GM12878 (cell line): ENCODE data around the gene CLCC1.

Source experiments
- CHD2 ChIP-seq: IDR thresholded peaks from 2 replicates; pipeline ENCODE4 v1.6.1; 2011; ENCODE audit warnings: low read depth, low read length, improper control_type of control experiment, borderline replicate concordance
- EP300 ChIP-seq, 2 experiments: fragments of 150-350 bp in 1 of 2; IDR thresholded peaks; 2 replicates each; pipeline ENCODE4 v1.6.1; 2011 to 2012; ENCODE audit warnings: low read depth in 2 of 2, low read length in 2 of 2, borderline replicate concordance in 1 of 2, improper control_type of control experiment in 1 of 2, inconsistent platforms in 1 of 2; ENCODE audit not compliant: control insufficient read depth in 1 of 2
- MXI1 ChIP-seq: fragments of 150-350 bp; IDR thresholded peaks from 2 replicates; pipeline ENCODE4 v1.6.1; 2011; ENCODE audit warnings: low read depth, mild to moderate bottlenecking, inconsistent platforms, low read length, improper control_type of control experiment
- PML ChIP-seq: IDR thresholded peaks from 2 replicates; pipeline ENCODE4 v1.6.1; 2012; ENCODE audit warnings: low read length, inconsistent platforms
- POLR2A ChIP-seq: IDR thresholded peaks from 2 replicates; pipeline ENCODE4 v1.6.1; 2011; ENCODE audit warnings: low read depth, mild to moderate bottlenecking, low read length
- RFX5 ChIP-seq: IDR thresholded peaks from 2 replicates; pipeline ENCODE4 v1.6.1; 2011; ENCODE audit warnings: low read depth, low read length, improper control_type of control experiment
- SIN3A ChIP-seq: IDR thresholded peaks from 2 replicates; pipeline ENCODE4 v1.6.1; 2012; ENCODE audit warnings: low read depth, low read length, improper control_type of control experiment
- SMC3 ChIP-seq: IDR thresholded peaks from 2 replicates; pipeline ENCODE4 v1.6.1; 2011; ENCODE audit warnings: low read length, improper control_type of control experiment, borderline replicate concordance
- ZSCAN29 ChIP-seq: fragments of 450-650 bp; IDR thresholded peaks from 2 replicates; pipeline ENCODE4 v1.6.1; 2017; ENCODE audit warnings: mild to moderate bottlenecking, moderate library complexity
- TF ChIP-seq, protein P1 (sequence below): fragments of 450-650 bp; IDR thresholded peaks from 2 replicates; pipeline ENCODE4 v1.6.1; 2016; ENCODE audit warnings: mild to moderate bottlenecking
- TF ChIP-seq, protein P2 (sequence below), 3 experiments: IDR thresholded peaks in 2 of 3; conservative IDR thresholded peaks in 1 of 3; 2 replicates each; pipeline ENCODE4 v1.5.1; 2011; ENCODE audit warnings: low read depth in 3 of 3, low read length in 3 of 3, mild to moderate bottlenecking in 3 of 3, control low read depth in 2 of 3, moderate library complexity in 2 of 3, inconsistent platforms in 1 of 3, mixed read lengths in 1 of 3; ENCODE audit not compliant: control insufficient read depth in 2 of 3, insufficient read depth in 1 of 3; ENCODE audit errors: extremely low read depth in 1 of 3

DNA sequence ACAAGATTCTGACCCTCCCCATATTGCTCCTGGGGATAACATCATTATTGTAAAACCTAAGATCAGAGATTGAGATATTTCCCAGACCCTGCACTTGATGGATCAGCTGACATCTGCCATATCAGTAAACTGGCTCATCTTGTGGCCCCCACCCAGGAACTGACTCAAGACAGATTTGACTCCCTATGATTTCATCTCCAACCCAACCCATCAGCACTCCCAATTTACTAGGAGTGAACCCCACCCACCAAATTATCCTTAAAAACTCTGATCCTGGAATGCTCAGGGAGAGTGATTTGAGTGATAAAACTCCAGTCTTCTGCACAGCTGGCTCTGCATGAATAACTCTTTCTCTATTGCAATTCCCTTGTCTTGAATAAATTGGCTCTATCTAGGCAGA lies 6.1 kb upstream of the CLCC1 start:
- TF ChIP-seq EP300 (IDR thresholded peaks at IDR 0.05; ENCODE audit: borderline replicate concordance in 1 of 2, control insufficient read depth in 1 of 2, low read depth in 2 of 2, low read length in 2 of 2), result no peak
- TF ChIP-seq, protein P1, sequence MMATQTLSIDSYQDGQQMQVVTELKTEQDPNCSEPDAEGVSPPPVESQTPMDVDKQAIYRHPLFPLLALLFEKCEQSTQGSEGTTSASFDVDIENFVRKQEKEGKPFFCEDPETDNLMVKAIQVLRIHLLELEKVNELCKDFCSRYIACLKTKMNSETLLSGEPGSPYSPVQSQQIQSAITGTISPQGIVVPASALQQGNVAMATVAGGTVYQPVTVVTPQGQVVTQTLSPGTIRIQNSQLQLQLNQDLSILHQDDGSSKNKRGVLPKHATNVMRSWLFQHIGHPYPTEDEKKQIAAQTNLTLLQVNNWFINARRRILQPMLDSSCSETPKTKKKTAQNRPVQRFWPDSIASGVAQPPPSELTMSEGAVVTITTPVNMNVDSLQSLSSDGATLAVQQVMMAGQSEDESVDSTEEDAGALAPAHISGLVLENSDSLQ, result no peak
- TF ChIP-seq SIN3A, result no peak
- no peak for TF ChIP-seq ZSCAN29
- no peak for TF ChIP-seq RFX5
- no peak for TF ChIP-seq POLR2A
- no peak for TF ChIP-seq CHD2
- TF ChIP-seq SMC3, result no peak
- TF ChIP-seq MXI1, result no peak
- TF ChIP-seq, protein P2, sequence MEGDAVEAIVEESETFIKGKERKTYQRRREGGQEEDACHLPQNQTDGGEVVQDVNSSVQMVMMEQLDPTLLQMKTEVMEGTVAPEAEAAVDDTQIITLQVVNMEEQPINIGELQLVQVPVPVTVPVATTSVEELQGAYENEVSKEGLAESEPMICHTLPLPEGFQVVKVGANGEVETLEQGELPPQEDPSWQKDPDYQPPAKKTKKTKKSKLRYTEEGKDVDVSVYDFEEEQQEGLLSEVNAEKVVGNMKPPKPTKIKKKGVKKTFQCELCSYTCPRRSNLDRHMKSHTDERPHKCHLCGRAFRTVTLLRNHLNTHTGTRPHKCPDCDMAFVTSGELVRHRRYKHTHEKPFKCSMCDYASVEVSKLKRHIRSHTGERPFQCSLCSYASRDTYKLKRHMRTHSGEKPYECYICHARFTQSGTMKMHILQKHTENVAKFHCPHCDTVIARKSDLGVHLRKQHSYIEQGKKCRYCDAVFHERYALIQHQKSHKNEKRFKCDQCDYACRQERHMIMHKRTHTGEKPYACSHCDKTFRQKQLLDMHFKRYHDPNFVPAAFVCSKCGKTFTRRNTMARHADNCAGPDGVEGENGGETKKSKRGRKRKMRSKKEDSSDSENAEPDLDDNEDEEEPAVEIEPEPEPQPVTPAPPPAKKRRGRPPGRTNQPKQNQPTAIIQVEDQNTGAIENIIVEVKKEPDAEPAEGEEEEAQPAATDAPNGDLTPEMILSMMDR (IDR thresholded peaks at IDR 0.05 in 2 of 3, conservative IDR thresholded peaks at IDR 0.05 in 1 of 3; ENCODE audit: control insufficient read depth in 2 of 3, extremely low read depth in 1 of 3, insufficient read depth in 1 of 3, low read depth in 3 of 3, low read length in 3 of 3), result no peak
- no peak for TF ChIP-seq PML
